ENCODE data around the gene PGGHG. TPM values are rescaled to one million over a fixed set of nuclear protein-coding genes. Genes with fewer than 3 reads are reported as not detected.
A peak's percentile ranks its signal among the peaks of the same experiment; 100 is the strongest.
"Not testable (repeated sequence)": the region's sequence is repeated elsewhere in the genome, so short reads cannot be mapped to it uniquely, and the experiment has no call there.

Gene PGGHG
- total RNA-seq, 1 donor from 2014 or later: 46.7 TPM

DNA sequence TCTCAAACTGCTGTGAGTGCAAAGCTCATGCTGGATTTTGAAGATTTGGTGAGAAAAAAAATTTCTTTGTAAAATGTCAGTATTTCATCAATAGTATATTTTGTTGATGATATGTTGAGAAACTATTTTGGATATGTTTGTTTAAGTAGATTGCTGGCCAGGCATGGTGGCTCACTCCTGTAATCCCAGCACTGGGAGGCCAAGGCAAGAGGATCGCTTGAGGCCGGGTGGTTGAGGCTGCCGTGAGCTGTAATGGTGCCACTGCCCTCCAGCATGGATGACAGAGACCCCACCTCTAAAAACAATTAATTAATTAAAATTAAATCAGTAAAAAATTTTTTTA lies 38.6 kb downstream of the PGGHG start:
- no peak for DNase-seq (ENCODE audit: extremely low spot score in 2 of 2)
- H3K27ac ChIP-seq: peak overlapping the region; percentile 93
- H3K4me1 ChIP-seq: peaks cover 40% of the 10 kb centered on the region
- H3K27me3 ChIP-seq: no peaks in the 10 kb centered on the region
- no peak for TF ChIP-seq CTCF (IDR thresholded peaks at IDR 0.05)
- TF ChIP-seq POLR2AphosphoS5 (IDR thresholded peaks at IDR 0.05; ENCODE audit: insufficient read depth in 1 of 2, low read depth in 1 of 2): no peak
- no peak for TF ChIP-seq POLR2A (IDR thresholded peaks at IDR 0.05)
- peak overlapping the region in 1 of 2 donors; percentile 0 for H3K4me3 ChIP-seq
- no peaks in the 10 kb centered on the region for H3K9me3 ChIP-seq
- no peaks in the 10 kb centered on the region for H3K36me3 ChIP-seq
- intact Hi-C loops (cut with DNase I): loop anchor here (2.0 kb wide), 1 partner anchor 25 kb away; no protein-coding TSS in a partner anchor

DNA sequence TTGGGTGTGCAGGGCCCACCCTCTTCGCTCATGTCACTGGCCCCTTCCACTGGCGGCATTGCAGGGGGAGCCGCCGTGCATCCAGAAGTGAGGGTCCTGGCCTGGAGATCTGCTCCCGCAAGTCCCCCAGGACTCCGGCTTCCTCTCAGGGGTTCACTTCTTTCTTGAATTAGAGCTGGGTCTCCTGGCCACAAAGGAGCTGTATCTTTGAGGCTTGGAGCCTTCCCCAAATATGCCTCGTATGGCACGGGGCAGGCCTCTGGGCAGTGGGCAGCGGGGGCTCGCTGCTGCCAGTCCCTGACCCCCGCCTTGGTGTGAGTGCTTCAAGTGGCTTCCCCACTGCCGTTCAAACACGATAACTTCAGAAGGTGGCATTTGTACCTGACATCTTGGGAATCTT lies 39.1 kb downstream of the PGGHG start:
- Histone ChIP-seq H3K27me3 (no peaks in the 10 kb centered on the region), H3K36me3 (no peaks in the 10 kb centered on the region)

DNA sequence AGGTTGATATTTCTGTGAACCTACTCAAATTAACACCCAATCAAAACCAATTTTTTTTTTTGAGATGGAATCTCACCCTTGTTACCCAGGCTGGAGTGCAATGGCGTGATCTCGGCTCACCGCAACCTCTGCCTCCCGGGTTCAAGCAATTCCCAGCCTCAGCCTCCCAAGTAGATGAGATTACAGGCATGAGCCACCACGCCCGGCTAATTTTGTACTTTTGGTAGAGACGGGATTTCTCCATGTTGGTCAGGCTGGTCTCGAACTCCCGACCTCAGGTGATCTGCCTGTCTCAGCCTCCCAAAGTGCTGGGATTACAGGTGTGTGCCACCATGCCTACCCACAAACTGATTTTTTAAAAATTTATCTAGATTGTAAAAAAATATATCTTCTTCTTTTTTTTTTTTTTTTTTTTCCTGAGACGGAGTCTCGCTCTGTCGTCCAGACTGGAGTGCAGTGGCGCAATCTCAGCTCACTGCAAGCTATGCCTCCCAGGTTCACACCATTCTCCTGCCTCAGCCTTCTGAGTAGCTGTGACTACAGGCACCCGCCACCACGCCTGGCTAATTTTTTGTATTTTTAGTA lies 39.7 kb downstream of the PGGHG start:
- peaks cover 40% of the 10 kb centered on the region for H3K4me1 ChIP-seq
- H3K9me3 ChIP-seq; H3K4me3 ChIP-seq; H3K27me3 ChIP-seq; DNase-seq (ENCODE audit: extremely low spot score in 2 of 2); H3K36me3 ChIP-seq; intact Hi-C loops (cut with DNase I): not testable (repeated sequence)
- H3K27ac ChIP-seq: peak overlapping the region; percentile 93

More for the DNA sequence above, 39.1 kb downstream of the PGGHG start:
- H3K27ac ChIP-seq: peak overlapping the region; percentile 93
- DNase-seq (ENCODE audit: extremely low spot score in 2 of 2): no peak
- peaks cover 40% of the 10 kb centered on the region for H3K4me1 ChIP-seq
- intact Hi-C loops (cut with DNase I): no loop called here
- no peak for TF ChIP-seq CTCF (IDR thresholded peaks at IDR 0.05)
- no peak for TF ChIP-seq POLR2AphosphoS5 (IDR thresholded peaks at IDR 0.05; ENCODE audit: insufficient read depth in 1 of 2, low read depth in 1 of 2)
- TF ChIP-seq POLR2A (IDR thresholded peaks at IDR 0.05): no peak
- no peaks in the 10 kb centered on the region for H3K9me3 ChIP-seq
- no peak overlapping the region for H3K4me3 ChIP-seq

GRCh38 chr11:329886-330253 lies 40.9 kb downstream of the PGGHG start:
- Histone ChIP-seq H3K4me1 (peaks cover 41% of the 10 kb centered on the region), H3K36me3 (no peaks in the 10 kb centered on the region), H3K9me3 (no peaks in the 10 kb centered on the region), H3K27me3 (no peaks in the 10 kb centered on the region), H3K4me3 (no peak overlapping the region), H3K27ac (no peak overlapping the region)
- no peak for DNase-seq (ENCODE audit: extremely low spot score in 2 of 2)
- intact Hi-C loops (cut with DNase I): no loop called here
- TF ChIP-seq CTCF (IDR thresholded peaks at IDR 0.05): no peak
- no peak for TF ChIP-seq POLR2A (IDR thresholded peaks at IDR 0.05)
- no peak for TF ChIP-seq POLR2AphosphoS5 (IDR thresholded peaks at IDR 0.05; ENCODE audit: insufficient read depth in 1 of 2, low read depth in 1 of 2)

DNA sequence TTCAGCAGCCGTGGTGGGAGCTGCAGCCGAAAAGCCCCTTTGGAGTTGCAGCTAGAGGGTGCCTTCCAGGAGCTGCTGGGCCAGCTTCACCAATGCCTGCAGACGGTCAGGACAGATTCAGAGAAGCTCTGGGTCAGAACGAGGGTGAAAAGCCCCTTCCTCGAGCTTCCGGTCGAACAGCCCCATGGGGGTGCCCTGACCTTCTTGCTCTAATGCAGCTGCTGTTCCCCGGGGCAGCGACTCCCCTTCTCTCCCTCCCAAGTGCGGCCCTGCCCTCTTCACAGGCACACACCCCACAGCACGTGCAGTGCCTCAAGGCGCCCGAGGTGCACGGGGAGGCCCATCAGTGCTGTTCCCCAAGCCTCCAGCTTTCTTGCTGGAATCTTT lies 41.4 kb downstream of the PGGHG start:
- DNase-seq (ENCODE audit: extremely low spot score in 2 of 2): no peak
- TF ChIP-seq CTCF (IDR thresholded peaks at IDR 0.05): no peak
- no peak for TF ChIP-seq POLR2A (IDR thresholded peaks at IDR 0.05)
- no peak for TF ChIP-seq POLR2AphosphoS5 (IDR thresholded peaks at IDR 0.05; ENCODE audit: insufficient read depth in 1 of 2, low read depth in 1 of 2)
- Histone ChIP-seq H3K27ac (no peak overlapping the region), H3K4me3 (no peak overlapping the region), H3K36me3 (no peaks in the 10 kb centered on the region), H3K9me3 (no peaks in the 10 kb centered on the region), H3K4me1 (peaks cover 44% of the 10 kb centered on the region), H3K27me3 (no peaks in the 10 kb centered on the region)
- intact Hi-C loops (cut with DNase I): no loop called here
